HepG2 (cell line): ENCODE measurements around the gene LONP1. TPM values are rescaled to one million over a fixed set of nuclear protein-coding genes. Genes with fewer than 3 reads are reported as not detected.

Experiments used
- FOXM1 ChIP-seq: sonication (generic); formaldehyde crosslinking; IDR thresholded peaks from 2 replicates; pipeline ENCODE4 v1.5.0; 2020; ENCODE audit warnings: missing genetic modification reagents
- HHEX ChIP-seq: IDR thresholded peaks from 2 replicates; pipeline ENCODE4 v1.6.1; 2016; ENCODE audit warnings: control low read depth
- KDM6A ChIP-seq: IDR thresholded peaks from 2 replicates; pipeline ENCODE4 v1.6.1; 2016; ENCODE audit warnings: low read depth
- MEIS2 ChIP-seq: sonication (generic); formaldehyde crosslinking; IDR thresholded peaks from 2 replicates; pipeline ENCODE4 v1.9.0; 2021; ENCODE audit warnings: mild to moderate bottlenecking, missing genetic modification reagents
- NONO ChIP-seq, 2 experiments: fragments of 450-650 bp in 1 of 2; sonication (generic) in 1 of 2; formaldehyde crosslinking in 1 of 2; IDR thresholded peaks in 1 of 2; conservative IDR thresholded peaks in 1 of 2; 2 replicates each; pipeline versions ENCODE4 v1.6.1 to v1.8.0; 2017 to 2022; ENCODE audit warnings: mild to moderate bottlenecking in 1 of 2, missing genetic modification reagents in 1 of 2, moderate library complexity in 1 of 2
- RNF2 ChIP-seq: fragments of 450-650 bp; conservative IDR thresholded peaks from 2 replicates; pipeline ENCODE4 v1.6.1; 2016; ENCODE audit warnings: low read depth
- SRSF1 ChIP-seq: fragments of 200-400 bp; formaldehyde crosslinking; optimal IDR thresholded peaks from 2 replicates; pipeline ENCODE3; 2017; ENCODE audit warnings: mild to moderate bottlenecking, low read depth, low read length, moderate library complexity
- TBX3 ChIP-seq: fragments of 450-650 bp; IDR thresholded peaks from 2 replicates; pipeline ENCODE4 v1.6.1; 2017; ENCODE audit warnings: antibody characterized with exemption, mild to moderate bottlenecking, inconsistent platforms, borderline replicate concordance
- TCF7L2 ChIP-seq: IDR thresholded peaks from 2 replicates; pipeline ENCODE4 v1.6.1; 2011; ENCODE audit warnings: mild to moderate bottlenecking, low read depth, low read length, moderate library complexity
- ZNF121 ChIP-seq: sonication (generic); formaldehyde crosslinking; IDR thresholded peaks from 2 replicates; pipeline ENCODE4 v1.5.0; 2020; ENCODE audit warnings: mild to moderate bottlenecking, missing genetic modification reagents
- ZNF644 ChIP-seq: IDR thresholded peaks from 2 replicates; pipeline ENCODE4 v1.6.1; 2016; ENCODE audit warnings: low read depth
- ZSCAN30 ChIP-seq: sonication (generic); formaldehyde crosslinking; IDR thresholded peaks from 2 replicates; pipeline ENCODE4 v1.5.0; 2020; ENCODE audit warnings: mild to moderate bottlenecking, missing genetic modification reagents
- polyA plus RNA-seq, 8 experiments: library from polyadenylated mRNA; depleted of rRNA in 3 of 8; stranded (reverse) in 7 of 8; unstranded in 1 of 8; fragments of >200 nt; fragmentation: Illumina TruSeq in 4 of 8; extraction: Trizol in 4 of 8; gene quantifications; 2 replicates each; pipeline versions ENCODE4 v1.2.1 to v1.2.3, GENCODE V29; 2011 to 2016; ENCODE audit warnings: low read depth in 4 of 8, missing spikeins in 1 of 8, mixed read lengths in 1 of 8; ENCODE audit not compliant: insufficient read depth in 1 of 8
- total RNA-seq, 5 experiments: library from RNA; depleted of rRNA; stranded (reverse); fragments of >200 nt; fragmentation: Illumina TruSeq; extraction: Trizol; gene quantifications; 2 replicates each; pipeline ENCODE4 v1.2.3, GENCODE V29; 2016; ENCODE audit warnings: low read depth in 1 of 5
- TF ChIP-seq, protein P1 (sequence below): sonication (generic); formaldehyde crosslinking; IDR thresholded peaks from 2 replicates; pipeline ENCODE4 v1.5.1; 2020; ENCODE audit warnings: mild to moderate bottlenecking, missing genetic modification reagents, borderline replicate concordance
- TF ChIP-seq, protein P2 (sequence below): sonication (generic); formaldehyde crosslinking; IDR thresholded peaks from 2 replicates; pipeline ENCODE4 v1.4.0; 2020; ENCODE audit warnings: missing genetic modification reagents
- TF ChIP-seq, protein P3 (sequence below): sonication (generic); formaldehyde crosslinking; IDR thresholded peaks from 2 replicates; pipeline ENCODE4 v1.5.0; 2020; ENCODE audit warnings: mild to moderate bottlenecking, missing genetic modification reagents, borderline replicate concordance

LONP1 gene
- total and polyA plus RNA-seq, 2 of the 13 experiments (the other 11 are each of a cell fraction or from before 2014, with no cell fraction given), result 59.5 to 76.8 TPM

DNA sequence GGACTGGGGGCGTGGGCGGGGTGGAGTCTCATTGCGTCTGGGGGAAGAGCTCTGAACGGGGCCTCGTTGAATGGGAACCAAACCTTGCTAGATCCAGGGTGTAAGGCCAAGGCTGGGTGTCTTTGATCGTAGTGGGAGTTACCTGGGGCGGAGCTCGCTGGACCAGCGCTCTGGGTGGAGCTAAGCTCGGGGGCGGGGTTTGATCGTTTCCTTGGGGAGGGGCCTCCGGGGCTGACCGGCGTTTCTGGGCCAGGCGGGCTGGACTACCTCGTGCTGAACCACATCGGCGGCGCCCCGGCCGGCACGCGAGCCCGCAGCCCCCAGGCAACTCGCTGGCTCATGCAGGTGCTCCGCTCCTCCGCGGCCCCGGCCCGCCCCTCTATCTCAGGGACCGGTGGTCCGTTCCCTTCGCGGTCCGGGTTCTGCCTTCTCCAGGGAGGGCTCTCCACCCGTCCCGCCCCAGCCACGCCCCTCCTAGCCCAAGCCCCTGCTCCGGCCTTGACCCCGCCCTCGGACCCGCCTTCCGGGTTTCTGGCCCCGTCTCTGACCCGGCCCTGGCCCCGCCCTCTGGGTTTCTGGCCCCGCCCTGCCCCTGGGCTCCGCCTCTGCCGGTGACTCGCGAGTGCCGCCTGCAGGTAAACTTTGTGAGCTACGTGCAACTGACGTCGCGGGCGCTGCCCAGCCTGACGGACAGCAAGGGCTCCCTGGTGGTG is 33.1 kb downstream of the LONP1 start (continued):
- TF ChIP-seq ZNF644 (no peak), SRSF1 (no peak), MEIS2 (CRISPR knock-in tag) (0 out of 2 replicates have a peak, but pooled peaks have one; percentile 24), TCF7L2 (no peak), ZSCAN30 (CRISPR knock-in tag) (no peak), TBX3 (no peak), ZNF121 (CRISPR knock-in tag) (peak; percentile 52; the same call in 1 of the 2 replicates), RNF2 (no peak), NONO (IDR thresholded peaks at IDR 0.05) (no peak), NONO (CRISPR knock-in tag; conservative IDR thresholded peaks at IDR 0.05) (peak; percentile 61), HHEX (CRISPR knock-in tag) (no peak), FOXM1 (CRISPR knock-in tag) (no peak), KDM6A (CRISPR knock-in tag) (no peak)
- TF ChIP-seq, protein P1, sequence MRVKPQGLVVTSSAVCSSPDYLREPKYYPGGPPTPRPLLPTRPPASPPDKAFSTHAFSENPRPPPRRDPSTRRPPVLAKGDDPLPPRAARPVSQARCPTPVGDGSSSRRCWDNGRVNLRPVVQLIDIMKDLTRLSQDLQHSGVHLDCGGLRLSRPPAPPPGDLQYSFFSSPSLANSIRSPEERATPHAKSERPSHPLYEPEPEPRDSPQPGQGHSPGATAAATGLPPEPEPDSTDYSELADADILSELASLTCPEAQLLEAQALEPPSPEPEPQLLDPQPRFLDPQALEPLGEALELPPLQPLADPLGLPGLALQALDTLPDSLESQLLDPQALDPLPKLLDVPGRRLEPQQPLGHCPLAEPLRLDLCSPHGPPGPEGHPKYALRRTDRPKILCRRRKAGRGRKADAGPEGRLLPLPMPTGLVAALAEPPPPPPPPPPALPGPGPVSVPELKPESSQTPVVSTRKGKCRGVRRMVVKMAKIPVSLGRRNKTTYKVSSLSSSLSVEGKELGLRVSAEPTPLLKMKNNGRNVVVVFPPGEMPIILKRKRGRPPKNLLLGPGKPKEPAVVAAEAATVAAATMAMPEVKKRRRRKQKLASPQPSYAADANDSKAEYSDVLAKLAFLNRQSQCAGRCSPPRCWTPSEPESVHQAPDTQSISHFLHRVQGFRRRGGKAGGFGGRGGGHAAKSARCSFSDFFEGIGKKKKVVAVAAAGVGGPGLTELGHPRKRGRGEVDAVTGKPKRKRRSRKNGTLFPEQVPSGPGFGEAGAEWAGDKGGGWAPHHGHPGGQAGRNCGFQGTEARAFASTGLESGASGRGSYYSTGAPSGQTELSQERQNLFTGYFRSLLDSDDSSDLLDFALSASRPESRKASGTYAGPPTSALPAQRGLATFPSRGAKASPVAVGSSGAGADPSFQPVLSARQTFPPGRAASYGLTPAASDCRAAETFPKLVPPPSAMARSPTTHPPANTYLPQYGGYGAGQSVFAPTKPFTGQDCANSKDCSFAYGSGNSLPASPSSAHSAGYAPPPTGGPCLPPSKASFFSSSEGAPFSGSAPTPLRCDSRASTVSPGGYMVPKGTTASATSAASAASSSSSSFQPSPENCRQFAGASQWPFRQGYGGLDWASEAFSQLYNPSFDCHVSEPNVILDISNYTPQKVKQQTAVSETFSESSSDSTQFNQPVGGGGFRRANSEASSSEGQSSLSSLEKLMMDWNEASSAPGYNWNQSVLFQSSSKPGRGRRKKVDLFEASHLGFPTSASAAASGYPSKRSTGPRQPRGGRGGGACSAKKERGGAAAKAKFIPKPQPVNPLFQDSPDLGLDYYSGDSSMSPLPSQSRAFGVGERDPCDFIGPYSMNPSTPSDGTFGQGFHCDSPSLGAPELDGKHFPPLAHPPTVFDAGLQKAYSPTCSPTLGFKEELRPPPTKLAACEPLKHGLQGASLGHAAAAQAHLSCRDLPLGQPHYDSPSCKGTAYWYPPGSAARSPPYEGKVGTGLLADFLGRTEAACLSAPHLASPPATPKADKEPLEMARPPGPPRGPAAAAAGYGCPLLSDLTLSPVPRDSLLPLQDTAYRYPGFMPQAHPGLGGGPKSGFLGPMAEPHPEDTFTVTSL, result 0 out of 2 replicates have a peak, but pooled peaks have one; percentile 37
- TF ChIP-seq, protein P2, sequence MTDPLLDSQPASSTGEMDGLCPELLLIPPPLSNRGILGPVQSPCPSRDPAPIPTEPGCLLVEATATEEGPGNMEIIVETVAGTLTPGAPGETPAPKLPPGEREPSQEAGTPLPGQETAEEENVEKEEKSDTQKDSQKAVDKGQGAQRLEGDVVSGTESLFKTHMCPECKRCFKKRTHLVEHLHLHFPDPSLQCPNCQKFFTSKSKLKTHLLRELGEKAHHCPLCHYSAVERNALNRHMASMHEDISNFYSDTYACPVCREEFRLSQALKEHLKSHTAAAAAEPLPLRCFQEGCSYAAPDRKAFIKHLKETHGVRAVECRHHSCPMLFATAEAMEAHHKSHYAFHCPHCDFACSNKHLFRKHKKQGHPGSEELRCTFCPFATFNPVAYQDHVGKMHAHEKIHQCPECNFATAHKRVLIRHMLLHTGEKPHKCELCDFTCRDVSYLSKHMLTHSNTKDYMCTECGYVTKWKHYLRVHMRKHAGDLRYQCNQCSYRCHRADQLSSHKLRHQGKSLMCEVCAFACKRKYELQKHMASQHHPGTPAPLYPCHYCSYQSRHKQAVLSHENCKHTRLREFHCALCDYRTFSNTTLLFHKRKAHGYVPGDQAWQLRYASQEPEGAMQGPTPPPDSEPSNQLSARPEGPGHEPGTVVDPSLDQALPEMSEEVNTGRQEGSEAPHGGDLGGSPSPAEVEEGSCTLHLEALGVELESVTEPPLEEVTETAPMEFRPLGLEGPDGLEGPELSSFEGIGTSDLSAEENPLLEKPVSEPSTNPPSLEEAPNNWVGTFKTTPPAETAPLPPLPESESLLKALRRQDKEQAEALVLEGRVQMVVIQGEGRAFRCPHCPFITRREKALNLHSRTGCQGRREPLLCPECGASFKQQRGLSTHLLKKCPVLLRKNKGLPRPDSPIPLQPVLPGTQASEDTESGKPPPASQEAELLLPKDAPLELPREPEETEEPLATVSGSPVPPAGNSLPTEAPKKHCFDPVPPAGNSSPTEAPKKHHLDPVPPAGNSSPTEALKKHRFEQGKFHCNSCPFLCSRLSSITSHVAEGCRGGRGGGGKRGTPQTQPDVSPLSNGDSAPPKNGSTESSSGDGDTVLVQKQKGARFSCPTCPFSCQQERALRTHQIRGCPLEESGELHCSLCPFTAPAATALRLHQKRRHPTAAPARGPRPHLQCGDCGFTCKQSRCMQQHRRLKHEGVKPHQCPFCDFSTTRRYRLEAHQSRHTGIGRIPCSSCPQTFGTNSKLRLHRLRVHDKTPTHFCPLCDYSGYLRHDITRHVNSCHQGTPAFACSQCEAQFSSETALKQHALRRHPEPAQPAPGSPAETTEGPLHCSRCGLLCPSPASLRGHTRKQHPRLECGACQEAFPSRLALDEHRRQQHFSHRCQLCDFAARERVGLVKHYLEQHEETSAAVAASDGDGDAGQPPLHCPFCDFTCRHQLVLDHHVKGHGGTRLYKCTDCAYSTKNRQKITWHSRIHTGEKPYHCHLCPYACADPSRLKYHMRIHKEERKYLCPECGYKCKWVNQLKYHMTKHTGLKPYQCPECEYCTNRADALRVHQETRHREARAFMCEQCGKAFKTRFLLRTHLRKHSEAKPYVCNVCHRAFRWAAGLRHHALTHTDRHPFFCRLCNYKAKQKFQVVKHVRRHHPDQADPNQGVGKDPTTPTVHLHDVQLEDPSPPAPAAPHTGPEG (CRISPR knock-in tag), result no peak
- TF ChIP-seq, protein P3, sequence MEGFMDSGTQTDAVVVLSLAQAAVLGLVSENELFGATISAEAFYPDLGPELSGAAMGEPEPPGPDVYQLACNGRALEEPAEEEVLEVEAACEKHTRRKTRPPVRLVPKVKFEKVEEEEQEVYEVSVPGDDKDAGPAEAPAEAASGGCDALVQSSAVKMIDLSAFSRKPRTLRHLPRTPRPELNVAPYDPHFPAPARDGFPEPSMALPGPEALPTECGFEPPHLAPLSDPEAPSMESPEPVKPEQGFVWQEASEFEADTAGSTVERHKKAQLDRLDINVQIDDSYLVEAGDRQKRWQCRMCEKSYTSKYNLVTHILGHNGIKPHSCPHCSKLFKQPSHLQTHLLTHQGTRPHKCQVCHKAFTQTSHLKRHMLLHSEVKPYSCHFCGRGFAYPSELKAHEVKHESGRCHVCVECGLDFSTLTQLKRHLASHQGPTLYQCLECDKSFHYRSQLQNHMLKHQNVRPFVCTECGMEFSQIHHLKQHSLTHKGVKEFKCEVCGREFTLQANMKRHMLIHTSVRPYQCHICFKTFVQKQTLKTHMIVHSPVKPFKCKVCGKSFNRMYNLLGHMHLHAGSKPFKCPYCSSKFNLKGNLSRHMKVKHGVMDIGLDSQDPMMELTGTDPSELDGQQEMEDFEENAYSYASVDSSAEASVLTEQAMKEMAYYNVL (CRISPR knock-in tag), result no peak
